WTC11 (cell line): ENCODE results near the gene ARHGAP20. TPM values are rescaled to one million over a fixed set of nuclear protein-coding genes. Genes with fewer than 3 reads are reported as not detected.

Experiments used
- ATAC-seq: fragments of 200-7000 bp; cut with Tn5 transposase; 2 replicates; pipeline ENCODE4 v1.10.0; 2021; ENCODE audit warnings: mild to moderate bottlenecking, moderate library complexity
- CTCF ChIA-PET: fragments of 300-600 bp; sonication (Branson Sonifier 250); formaldehyde crosslinking; loops from one replicate; lab custom pipeline; 2021; ENCODE audit warnings: antibody characterized with exemption; lab: Charles Lee
- POLR2A ChIA-PET: fragments of 350-600 bp; sonication (Branson Sonifier 250); formaldehyde crosslinking; loops from one replicate; lab custom pipeline; 2021; ENCODE audit warnings: antibody characterized with exemption; lab: Charles Lee
- DNase-seq: peaks from one replicate; pipeline ENCODE4 v3.0.0; 2021; ENCODE audit warnings: low spot score
- H3K27ac Mint-ChIP-seq: 2 replicates; pipeline ENCODE4 v1.8.0; 2021; ENCODE audit warnings: mixed read lengths
- H3K27me3 Mint-ChIP-seq: 2 replicates; pipeline ENCODE4 v1.8.0; 2021; ENCODE audit warnings: low read depth, mild to moderate bottlenecking, moderate library complexity, mixed read lengths
- H3K36me3 Mint-ChIP-seq: 2 replicates; pipeline ENCODE4 v1.8.0; 2021; ENCODE audit warnings: mixed read lengths
- H3K4me1 Mint-ChIP-seq: 2 replicates; pipeline ENCODE4 v1.8.0; 2022; ENCODE audit warnings: mixed read lengths
- H3K4me3 Mint-ChIP-seq: 2 replicates; pipeline ENCODE4 v1.8.0; 2021; ENCODE audit warnings: mild to moderate bottlenecking, moderate library complexity, mixed read lengths
- H3K9me3 Mint-ChIP-seq: 2 replicates; pipeline ENCODE4 v1.8.0; 2021; ENCODE audit warnings: mixed read lengths
- ATF6 ChIP-seq: sonication (generic); formaldehyde crosslinking; IDR thresholded peaks from 2 replicates; pipeline ENCODE4 v1.8.1; 2023; ENCODE audit warnings: mild to moderate bottlenecking, missing genetic modification reagents
- CREB1 ChIP-seq: sonication (generic); formaldehyde crosslinking; IDR thresholded peaks from 2 replicates; pipeline ENCODE4 v1.8.0; 2023; ENCODE audit warnings: mild to moderate bottlenecking, missing genetic modification reagents
- FOXK1 ChIP-seq: sonication (generic); formaldehyde crosslinking; IDR thresholded peaks from 2 replicates; pipeline ENCODE4 v1.8.0; 2022; ENCODE audit warnings: mild to moderate bottlenecking, moderate library complexity, missing genetic modification reagents
- GABPB1 ChIP-seq: sonication (generic); formaldehyde crosslinking; IDR thresholded peaks from 2 replicates; pipeline ENCODE4 v1.8.1; 2023; ENCODE audit warnings: mild to moderate bottlenecking, missing genetic modification reagents
- JUN ChIP-seq: sonication (generic); formaldehyde crosslinking; IDR thresholded peaks from 2 replicates; pipeline ENCODE4 v1.8.0; 2023; ENCODE audit warnings: mild to moderate bottlenecking, missing genetic modification reagents
- KAT7 ChIP-seq: sonication (generic); formaldehyde crosslinking; IDR thresholded peaks from 2 replicates; pipeline ENCODE4 v1.8.1; 2023; ENCODE audit warnings: missing genetic modification reagents, mild to moderate bottlenecking, borderline replicate concordance
- MLX ChIP-seq: sonication (generic); formaldehyde crosslinking; IDR thresholded peaks from 2 replicates; pipeline ENCODE4 v1.8.1; 2023; ENCODE audit warnings: mild to moderate bottlenecking, missing genetic modification reagents, moderate library complexity
- NFE2L1 ChIP-seq: sonication (generic); formaldehyde crosslinking; IDR thresholded peaks from 2 replicates; pipeline ENCODE4 v1.8.1; 2023; ENCODE audit warnings: missing genetic modification reagents
- STAT6 ChIP-seq: sonication (generic); formaldehyde crosslinking; conservative IDR thresholded peaks from 2 replicates; pipeline ENCODE4 v1.8.1; 2023; ENCODE audit warnings: mild to moderate bottlenecking, low read depth, missing genetic modification reagents, moderate library complexity
- TCF7 ChIP-seq: sonication (generic); formaldehyde crosslinking; IDR thresholded peaks from 2 replicates; pipeline ENCODE4 v1.8.0; 2022; ENCODE audit warnings: mild to moderate bottlenecking, low read depth, missing genetic modification reagents, moderate library complexity
- TEAD1 ChIP-seq: sonication (generic); formaldehyde crosslinking; IDR thresholded peaks from 2 replicates; pipeline ENCODE4 v1.8.0; 2022; ENCODE audit warnings: mild to moderate bottlenecking, missing genetic modification reagents
- ZBTB21 ChIP-seq: sonication (generic); formaldehyde crosslinking; IDR thresholded peaks from 2 replicates; pipeline ENCODE4 v1.8.1; 2023; ENCODE audit warnings: mild to moderate bottlenecking, missing genetic modification reagents, borderline replicate concordance
- ZNF138 ChIP-seq: sonication (generic); formaldehyde crosslinking; conservative IDR thresholded peaks from 2 replicates; pipeline ENCODE4 v1.8.1; 2022; ENCODE audit warnings: mild to moderate bottlenecking, moderate library complexity, missing genetic modification reagents
- ZNF263 ChIP-seq: sonication (generic); formaldehyde crosslinking; IDR thresholded peaks from 2 replicates; pipeline ENCODE4 v1.8.1; 2022; ENCODE audit warnings: low read depth, mild to moderate bottlenecking, moderate library complexity, missing genetic modification reagents
- ZNF416 ChIP-seq: fragments of 250-450 bp; sonication (Bioruptor Pico); IDR thresholded peaks from 2 replicates; pipeline ENCODE4 v1.9.0; 2021; ENCODE audit warnings: mild to moderate bottlenecking, inconsistent platforms
- ZNF425 ChIP-seq: fragments of 250-450 bp; sonication (Bioruptor Pico); conservative IDR thresholded peaks from 2 replicates; pipeline ENCODE4 v1.9.0; 2021; ENCODE audit warnings: mild to moderate bottlenecking
- ZNF671 ChIP-seq: fragments of 250-450 bp; sonication (Bioruptor Pico); IDR thresholded peaks from 2 replicates; pipeline ENCODE4 v1.8.0; 2021; ENCODE audit warnings: mild to moderate bottlenecking
- ZSCAN18 ChIP-seq: fragments of 250-450 bp; sonication (Bioruptor Pico); IDR thresholded peaks from 2 replicates; pipeline ENCODE4 v2.1.2; 2022; ENCODE audit warnings: mild to moderate bottlenecking, moderate library complexity
- total RNA-seq: library from RNA; stranded (reverse); gene quantifications from 3 replicates; pipeline ENCODE4 v1.2.3, GENCODE V29; 2021

The ARHGAP20 gene
- total RNA-seq, 1 experiment from 2014 or later = 0.15 TPM

- H3K27me3 Mint-ChIP-seq = no peaks in the 10 kb centered on the region
- ATAC-seq = no peak
- no peak overlapping the region for H3K27ac Mint-ChIP-seq
- H3K4me3 Mint-ChIP-seq = no peak overlapping the region
- CTCF ChIA-PET = interaction anchor here (1.0 kb wide), 1 partner anchor 187 kb away, joined by 3 read pairs; no protein-coding TSS in a partner anchor
- TF ChIP-seq ATF6 (CRISPR knock-in tag) = no peak
- no peak for TF ChIP-seq STAT6 (CRISPR knock-in tag)
- no peak for TF ChIP-seq JUN (CRISPR knock-in tag)
- no peak for TF ChIP-seq ZNF671 (CRISPR knock-in tag)
- TF ChIP-seq TEAD1 (CRISPR knock-in tag) = no peak
- TF ChIP-seq FOXK1 (CRISPR knock-in tag) = no peak
- TF ChIP-seq ZNF263 = no peak
- TF ChIP-seq CREB1 (CRISPR knock-in tag) = no peak
- no peak for TF ChIP-seq MLX (CRISPR knock-in tag)
- no peak for TF ChIP-seq ZSCAN18
- no peak for TF ChIP-seq ZNF416
- TF ChIP-seq TCF7 (CRISPR knock-in tag) = no peak
- TF ChIP-seq ZNF138 (CRISPR knock-in tag) = no peak
- TF ChIP-seq GABPB1 (CRISPR knock-in tag) = no peak
- no peak for TF ChIP-seq ZNF425 (CRISPR knock-in tag)
- TF ChIP-seq ZBTB21 (CRISPR knock-in tag) = no peak
- POLR2A ChIA-PET = no interaction called here
- H3K9me3 Mint-ChIP-seq = no peaks in the 10 kb centered on the region
- no peak for DNase-seq
- H3K4me1 Mint-ChIP-seq = no peaks in the 10 kb centered on the region
- H3K36me3 Mint-ChIP-seq = no peaks in the 10 kb centered on the region
Observed at GRCh38 chr11:110665689-110666465, 46.4 kb downstream of the ARHGAP20 start.

GRCh38 chr11:110655967-110656366 lies 56.3 kb downstream of the ARHGAP20 start:
- ChIA-PET CTCF (interaction anchor here (1.2 kb wide), 1 partner anchor 177 kb away, joined by 4 read pairs; no protein-coding TSS in a partner anchor), POLR2A (no interaction called here)
- Mint-ChIP-seq H3K27ac (no peak overlapping the region), H3K9me3 (peaks cover 15% of the 10 kb centered on the region), H3K4me1 (no peaks in the 10 kb centered on the region), H3K36me3 (no peaks in the 10 kb centered on the region), H3K27me3 (no peaks in the 10 kb centered on the region), H3K4me3 (no peak overlapping the region)
- no peak for TF ChIP-seq NFE2L1 (CRISPR knock-in tag)
- TF ChIP-seq KAT7 = no peak
- TF ChIP-seq CREB1 (CRISPR knock-in tag) = no peak
- ATAC-seq (peak; percentile 58; the same call in 1 of the 2 replicates), DNase-seq (no peak)
